GM04503 (cell line): ENCODE measurements around the gene ACTL8.

Source experiments
- DNase-seq: peaks from one replicate; pipeline ENCODE4 v3.0.0-alpha.2; 2012; ENCODE audit warnings: low read depth

Gene ACTL8

GRCh38 chr1:17875882-17876280, 120.7 kb downstream of the ACTL8 start:
- DNase-seq = no peak
